Heart right ventricle (tissue), 16 donors: ENCODE data around the gene CCDC192. TPM values are rescaled to one million over a fixed set of nuclear protein-coding genes. Genes with fewer than 3 reads are reported as not detected.
A peak's percentile ranks its signal among the peaks of the same experiment; 100 is the strongest.

Source experiments
- ATAC-seq, 8 donors: fragments of 200-7000 bp; cut with Tn5 transposase; one replicate each; pipeline ENCODE4 v1.9.1; 2020; ENCODE audit warnings: mild to moderate bottlenecking in 8 of 8, moderate library complexity in 8 of 8, moderate number of reproducible peaks in 1 of 8
- DNase-seq, 2 donors: peaks; one replicate each; pipeline ENCODE4 v3.0.0-alpha.2; 2020
- H3K27ac ChIP-seq, 10 donors: fragments of 200-600 bp; sonication (generic) in 2 of 10; one replicate each; pipeline versions ENCODE4 v1.5.0 to v1.8.0; 2020 to 2022; ENCODE audit warnings: mild to moderate bottlenecking in 3 of 10
- H3K27me3 ChIP-seq, 7 donors: fragments of 200-600 bp; one replicate each; pipeline ENCODE4 v1.8.0; 2021 to 2022; ENCODE audit warnings: mild to moderate bottlenecking in 2 of 7
- H3K36me3 ChIP-seq, 9 donors: fragments of 200-600 bp; sonication (generic) in 1 of 9; one replicate each; pipeline versions ENCODE4 v1.5.0 to v1.8.0; 2020 to 2022; ENCODE audit warnings: mild to moderate bottlenecking in 2 of 9
- H3K4me1 ChIP-seq, 9 donors: fragments of 200-600 bp; sonication (generic) in 1 of 9; one replicate each; pipeline versions ENCODE4 v1.5.0 to v1.8.0; 2020 to 2022; ENCODE audit warnings: mild to moderate bottlenecking in 4 of 9
- H3K4me3 ChIP-seq, 10 donors: fragments of 200-600 bp; sonication (generic) in 2 of 10; one replicate each; pipeline versions ENCODE4 v1.5.0 to v1.8.0; 2020 to 2022; ENCODE audit warnings: mild to moderate bottlenecking in 7 of 10, moderate library complexity in 2 of 10
- H3K9me3 ChIP-seq, 11 donors: fragments of 200-600 bp in 10 of 11; sonication (generic) in 2 of 11; one replicate each; pipeline versions ENCODE4 v1.5.0 to v1.8.0; 2013 to 2022; ENCODE audit warnings: mild to moderate bottlenecking in 2 of 11, control low read depth in 1 of 11, moderate library complexity in 1 of 11
- CTCF ChIP-seq, 9 donors: fragments of 200-600 bp; sonication (generic) in 2 of 9; IDR thresholded peaks; one replicate each; pipeline versions ENCODE4 v1.5.0 to v1.8.0; 2021 to 2022; ENCODE audit warnings: antibody characterized with exemption in 9 of 9, mild to moderate bottlenecking in 5 of 9, moderate library complexity in 1 of 9
- WGBS, 2 donors: extraction: QIAGEN DNeasy Blood & Tissue Kit; methylation state at CpG; one replicate each; pipeline ENCODE4 v1.1.7; 2013; ENCODE audit warnings: inconsistent platforms in 1 of 2; 5-methylcytosine and 5-hydroxymethylcytosine counted together
- intact Hi-C, 10 donors: fragments of 100-400 bp; cut with DNase I; formaldehyde crosslinking; loops; one replicate each; pipeline versions ENCODE4 v1.11.1 to v1.14.2; 2022
- polyA plus RNA-seq, 2 donors: library from polyadenylated mRNA; stranded (reverse); fragments of 200-250 nt; gene quantifications; one replicate each; pipeline ENCODE4 v1.2.3, GENCODE V29; 2013
- total RNA-seq, 10 donors: library from RNA; stranded (reverse); fragmentation: NEBNext Ultra II Directional in 3 of 10; extraction: Animal tissue kit (Norgen Biotek cat#: 25700) in 3 of 10; gene quantifications; one replicate each; pipeline versions ENCODE4 v1.2.1 to v1.2.4, GENCODE V29; 2021 to 2023
- donor health status: Arrhythmogenic right ventricular cardiomyopathy.
- donor health status: ischemic (EF 13 %, LVEDD 7.1; RV severe dilation, severe dysfunction).
- donor health status: healthy with polysubstance abuse.
- donor health status: DM: no; HTN: yes; CAD: no.
- donor health status: DM: no; HTN: no; CAD: no.
- donor health status: ischemic (EF 25% LVEDD 6.9; RV normal size, moderate dysfunction).
- donor health status: ischemic (EF 25% LVEDD 5.7; RV mildly dilated, moderate dysfunction).
- donor health status: healthy.
- donor health status: DM: yes; HTN: yes; CAD: no.
- donor health status: Ischemic cardiomyopathy.
- donor health status: ischemic (EF 35%, LVEDD 5.7; RV mildly dilated, moderate dysfunction).
- donor health status: nonischemic (EF 11% LVEDD 7.7; RV severe dilation, severe dysfunction).
- donor health status: DM: yes; HTN: yes; CAD: no.
- donor health status: PGD.
- donor health status: ischemic (EF 29% LVEDD 5.4; RV normal size, mild dysfunction).
- donor health status: nonischemic (EF 23%, LVEDD 6.1; RV moderate dilation, normal function).

Gene CCDC192
- total and polyA plus RNA-seq, 12 donors = 0.13 to 0.76 (median 0.33) TPM; not detected in 8

GRCh38 chr5:127987354-127988145 is 284.4 kb downstream of the CCDC192 start:
- intact Hi-C loops = no loop called here
- peaks cover 0 to 14% (median 11%) of the 10 kb centered on the region in 9 donors for H3K4me1 ChIP-seq
- peaks cover 0 to 7% (median 0%) of the 10 kb centered on the region in 11 donors for H3K9me3 ChIP-seq
- no peaks in the 10 kb centered on the region for H3K27me3 ChIP-seq
- no peak overlapping the region for H3K4me3 ChIP-seq
- H3K36me3 ChIP-seq = peaks cover 0 to 5% (median 0%) of the 10 kb centered on the region in 9 donors
- peak overlapping the region in 2 of 10 donors; percentile 3 to 46 for H3K27ac ChIP-seq
- WGBS, 2 donors = 97 to 98% methylated on average over 2 of the region's 2 CpGs
- TF ChIP-seq CTCF (IDR thresholded peaks at IDR 0.05) = no peak
- ATAC-seq (peak in 6 of 8 donors; percentile 28 to 50 (median 34)), DNase-seq (no peak)

DNA sequence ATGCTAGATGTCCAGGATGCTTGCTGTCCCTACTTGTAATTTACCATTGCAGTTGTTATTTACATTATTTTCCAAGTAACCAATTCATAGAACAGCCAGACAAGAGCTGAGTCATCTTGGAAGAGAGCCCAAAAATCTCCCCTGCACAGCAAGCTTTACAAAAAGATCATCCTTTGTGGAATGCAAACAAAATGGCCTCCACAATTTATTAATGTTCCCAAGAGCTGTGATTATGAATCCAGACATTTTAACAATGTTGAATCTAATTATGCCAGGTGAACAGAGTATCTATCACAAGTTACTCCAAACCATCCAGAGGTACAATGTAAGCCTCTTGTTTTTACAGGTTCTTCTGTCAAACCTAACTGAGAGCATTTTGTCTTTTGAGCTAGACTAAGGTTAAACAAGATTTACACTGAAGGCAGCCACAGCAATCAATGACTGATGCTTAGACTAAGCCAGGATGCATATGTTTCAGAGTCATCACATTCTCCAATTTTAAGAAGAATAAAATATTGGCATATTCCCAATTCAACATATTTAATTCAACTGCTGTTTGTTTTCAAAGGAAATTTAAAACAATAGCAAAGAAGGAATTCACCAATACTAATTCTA is 285.1 kb downstream of the CCDC192 start:
- no peak overlapping the region for H3K27ac ChIP-seq
- H3K4me1 ChIP-seq = peaks cover 0 to 14% (median 11%) of the 10 kb centered on the region in 9 donors
- no peak for TF ChIP-seq CTCF (IDR thresholded peaks at IDR 0.05)

More for the DNA sequence above, 285.1 kb downstream of the CCDC192 start:
- Histone ChIP-seq H3K4me3 (no peak overlapping the region), H3K9me3 (peaks cover 0 to 7% (median 0%) of the 10 kb centered on the region in 11 donors), H3K36me3 (no peaks in the 10 kb centered on the region), H3K27me3 (no peaks in the 10 kb centered on the region)
- intact Hi-C loops = no loop called here
- ATAC-seq (no peak), DNase-seq (no peak)

Other genes starting within 250 kb of the CCDC192 start
- gene PRRC1, start 185.8 kb upstream of the CCDC192 start, total RNA-seq = 10 to 100 TPM; 20.6 to 30.6 (median 23.8) TPM
- gene PRRC1, start 185.8 kb upstream of the CCDC192 start, polyA plus RNA-seq = 10 to 100 TPM; 13.3 to 15.4 TPM
- not detected for gene CTXN3, start 54.3 kb upstream of the CCDC192 start, total RNA-seq
- gene CTXN3, start 54.3 kb upstream of the CCDC192 start, polyA plus RNA-seq = not detected